ENCODE results near the gene OAF.

OAF gene

GRCh38 chr11:120260616-120261015 lies 49.8 kb downstream of the OAF start:
- H3K4me3 ChIP-seq (ENCODE audit: low read length), result no peak overlapping the region
- TF ChIP-seq CTCF (conservative IDR thresholded peaks at IDR 0.05; ENCODE audit: low read length), result no peak
- no peak for DNase-seq (ENCODE audit: low read depth)

- DNase-seq (ENCODE audit: low read depth), result no peak
- no peak for TF ChIP-seq CTCF (conservative IDR thresholded peaks at IDR 0.05; ENCODE audit: low read length)
- no peak overlapping the region for H3K4me3 ChIP-seq (ENCODE audit: low read length)
Measured at GRCh38 chr11:120261321-120261720, 50.5 kb downstream of the OAF start.

- H3K4me3 ChIP-seq (ENCODE audit: low read length), result no peak overlapping the region
- no peak for TF ChIP-seq CTCF (conservative IDR thresholded peaks at IDR 0.05; ENCODE audit: low read length)
- DNase-seq (ENCODE audit: low read depth), result no peak
Measured at GRCh38 chr11:120261931-120262330, 51.1 kb downstream of the OAF start.

GRCh38 chr11:120267319-120267718 lies 56.5 kb downstream of the OAF start:
- no peak for DNase-seq (ENCODE audit: low read depth)
- H3K4me3 ChIP-seq (ENCODE audit: low read length), result no peak overlapping the region
- TF ChIP-seq CTCF (conservative IDR thresholded peaks at IDR 0.05; ENCODE audit: low read length), result no peak

- no peak for DNase-seq (ENCODE audit: low read depth)
- no peak overlapping the region for H3K4me3 ChIP-seq (ENCODE audit: low read length)
- TF ChIP-seq CTCF (conservative IDR thresholded peaks at IDR 0.05; ENCODE audit: low read length), result no peak
Measured at GRCh38 chr11:120268686-120269085, 57.9 kb downstream of the OAF start.

GRCh38 chr11:120270386-120270785 lies 59.6 kb downstream of the OAF start:
- no peak overlapping the region for H3K4me3 ChIP-seq (ENCODE audit: low read length)
- DNase-seq (ENCODE audit: low read depth), result no peak
- TF ChIP-seq CTCF (conservative IDR thresholded peaks at IDR 0.05; ENCODE audit: low read length), result no peak

- TF ChIP-seq CTCF (conservative IDR thresholded peaks at IDR 0.05; ENCODE audit: low read length), result no peak
- no peak for DNase-seq (ENCODE audit: low read depth)
- no peak overlapping the region for H3K4me3 ChIP-seq (ENCODE audit: low read length)
Measured at GRCh38 chr11:120271672-120272071, 60.8 kb downstream of the OAF start.

All from AG10803 (cell line).